Neuronal stem cell (in vitro differentiated cells): Measurements from ENCODE around the gene VTCN1.
"Not testable (repeated sequence)": the region's sequence is repeated elsewhere in the genome, so short reads cannot be mapped to it uniquely, and the experiment has no call there.

ENCODE experiments used
- DNase-seq: peaks from one replicate; pipeline ENCODE4 v3.0.0-alpha.2; 2013; ENCODE audit warnings: low spot score
- H2AFZ ChIP-seq: one replicate; pipeline ENCODE4 v1.6.1; 2013; ENCODE audit warnings: mild to moderate bottlenecking, low read length, inconsistent platforms
- H2AK5ac ChIP-seq: 2 replicates; pipeline ENCODE4 v1.6.1; 2013; ENCODE audit warnings: low read depth, mild to moderate bottlenecking, inconsistent platforms, low read length, moderate library complexity, mixed read lengths
- H2BK120ac ChIP-seq: 2 replicates; pipeline ENCODE4 v1.6.1; 2013; ENCODE audit warnings: low read depth, mild to moderate bottlenecking, inconsistent platforms, low read length, moderate library complexity, mixed read lengths
- H2BK12ac ChIP-seq: one replicate; pipeline ENCODE4 v1.6.1; 2013; ENCODE audit warnings: low read length, inconsistent platforms
- H2BK15ac ChIP-seq: 2 replicates; pipeline ENCODE4 v1.6.1; 2013; ENCODE audit warnings: mild to moderate bottlenecking, low read length, inconsistent platforms, mixed read lengths
- H2BK5ac ChIP-seq: one replicate; pipeline ENCODE4 v1.6.1; 2013; ENCODE audit warnings: inconsistent platforms, mild to moderate bottlenecking, low read length, moderate library complexity
- H3K14ac ChIP-seq: one replicate; pipeline ENCODE4 v1.6.1; 2013; ENCODE audit warnings: low read length, inconsistent platforms
- H3K18ac ChIP-seq: 2 replicates; pipeline ENCODE4 v1.6.1; 2013; ENCODE audit warnings: low read length, inconsistent platforms
- H3K23ac ChIP-seq: 2 replicates; pipeline ENCODE4 v1.6.1; 2013; ENCODE audit warnings: low read depth, mild to moderate bottlenecking, mixed read lengths, low read length, inconsistent platforms; ENCODE audit not compliant: poor library complexity
- H3K27ac ChIP-seq: replicated peaks from 3 replicates; pipeline ENCODE4 v1.5.1; 2013; ENCODE audit warnings: low read length, inconsistent platforms
- H3K27me3 ChIP-seq, 3 experiments: 2 replicates each; pipeline ENCODE4 v1.6.1; 2013; ENCODE audit warnings: low read length in 3 of 3, mild to moderate bottlenecking in 2 of 3, inconsistent platforms in 1 of 3, low read depth in 1 of 3, mixed read lengths in 1 of 3, moderate library complexity in 1 of 3; ENCODE audit not compliant: control insufficient read depth in 3 of 3, insufficient read depth in 3 of 3
- H3K36me3 ChIP-seq, 2 donors: replicated peaks in 1 of 2; 2 replicates each; pipeline ENCODE4 v1.6.1; 2013; ENCODE audit warnings: low read length in 2 of 2; ENCODE audit not compliant: control insufficient read depth in 2 of 2, insufficient read depth in 2 of 2
- H3K4ac ChIP-seq: 2 replicates; pipeline ENCODE4 v1.6.1; 2013; ENCODE audit warnings: inconsistent platforms, mild to moderate bottlenecking, low read length, moderate library complexity
- H3K4me1 ChIP-seq, 2 donors: 1 replicate in 1 of 2; 2 replicates in 1 of 2; pipeline ENCODE4 v1.6.1; 2013; ENCODE audit warnings: low read length in 2 of 2, low read depth in 1 of 2; ENCODE audit not compliant: control insufficient read depth in 2 of 2, insufficient read depth in 1 of 2
- H3K4me2 ChIP-seq: one replicate; pipeline ENCODE4 v1.6.1; 2013; ENCODE audit warnings: mild to moderate bottlenecking, low read length, inconsistent platforms; ENCODE audit not compliant: insufficient read depth, poor library complexity, severe bottlenecking
- H3K4me3 ChIP-seq, 2 donors: 2 replicates each; pipeline ENCODE4 v1.5.1; 2013; ENCODE audit warnings: low read length in 2 of 2, mild to moderate bottlenecking in 2 of 2, inconsistent platforms in 1 of 2, moderate library complexity in 1 of 2
- H3K79me1 ChIP-seq: one replicate; pipeline ENCODE4 v1.6.1; 2013; ENCODE audit warnings: low read depth, mild to moderate bottlenecking, inconsistent platforms, low read length, moderate library complexity
- H3K9ac ChIP-seq: one replicate; pipeline ENCODE4 v1.6.1; 2013; ENCODE audit warnings: mild to moderate bottlenecking, low read depth, low read length, inconsistent platforms; ENCODE audit not compliant: poor library complexity
- H3K9me3 ChIP-seq, 2 donors: replicated peaks in 1 of 2; 2 replicates each; pipeline versions ENCODE3 to v1.6.1; 2013; ENCODE audit warnings: low read length in 2 of 2, mild to moderate bottlenecking in 2 of 2, inconsistent platforms in 1 of 2, low read depth in 1 of 2, mixed read lengths in 1 of 2, moderate library complexity in 1 of 2; ENCODE audit not compliant: control insufficient read depth in 2 of 2, insufficient read depth in 1 of 2
- H4K8ac ChIP-seq: one replicate; pipeline ENCODE4 v1.6.1; 2013; ENCODE audit warnings: low read depth, mild to moderate bottlenecking, inconsistent platforms, low read length, moderate library complexity
- H4K91ac ChIP-seq: one replicate; pipeline ENCODE4 v1.6.1; 2013; ENCODE audit warnings: low read length, low read depth, mild to moderate bottlenecking, inconsistent platforms; ENCODE audit not compliant: poor library complexity
- WGBS, 2 donors: extraction: QIAGEN DNeasy Blood & Tissue Kit; methylation state at CpG; one replicate each; pipeline ENCODE4 v1.1.7; 2013; ENCODE audit warnings: missing lambda C conversion rate in 2 of 2, mixed read lengths in 1 of 2; ENCODE audit not compliant: insufficient read length in 2 of 2, insufficient replicate concordance in 1 of 2; ENCODE audit errors: extremely low coverage in 2 of 2; 5-methylcytosine and 5-hydroxymethylcytosine counted together

Gene VTCN1

GRCh38 chr1:117121589-117122329 lies 89.0 kb downstream of the VTCN1 start, which contains the start of gene TRIM45:
Gene TRIM45, minus strand, starts transcription at chr1:117121749. Its CDS starts 548 bp downstream, at chr1:117121201.
- Histone ChIP-seq H3K4me1 (peaks cover 6 to 11% of the 10 kb centered on the region in 2 donors), H3K23ac (peak within 1 kb of the TSS; percentile 52)
- no CpG with 5 or more reads among the region's 71 CpGs for WGBS, 2 donors

DNA sequence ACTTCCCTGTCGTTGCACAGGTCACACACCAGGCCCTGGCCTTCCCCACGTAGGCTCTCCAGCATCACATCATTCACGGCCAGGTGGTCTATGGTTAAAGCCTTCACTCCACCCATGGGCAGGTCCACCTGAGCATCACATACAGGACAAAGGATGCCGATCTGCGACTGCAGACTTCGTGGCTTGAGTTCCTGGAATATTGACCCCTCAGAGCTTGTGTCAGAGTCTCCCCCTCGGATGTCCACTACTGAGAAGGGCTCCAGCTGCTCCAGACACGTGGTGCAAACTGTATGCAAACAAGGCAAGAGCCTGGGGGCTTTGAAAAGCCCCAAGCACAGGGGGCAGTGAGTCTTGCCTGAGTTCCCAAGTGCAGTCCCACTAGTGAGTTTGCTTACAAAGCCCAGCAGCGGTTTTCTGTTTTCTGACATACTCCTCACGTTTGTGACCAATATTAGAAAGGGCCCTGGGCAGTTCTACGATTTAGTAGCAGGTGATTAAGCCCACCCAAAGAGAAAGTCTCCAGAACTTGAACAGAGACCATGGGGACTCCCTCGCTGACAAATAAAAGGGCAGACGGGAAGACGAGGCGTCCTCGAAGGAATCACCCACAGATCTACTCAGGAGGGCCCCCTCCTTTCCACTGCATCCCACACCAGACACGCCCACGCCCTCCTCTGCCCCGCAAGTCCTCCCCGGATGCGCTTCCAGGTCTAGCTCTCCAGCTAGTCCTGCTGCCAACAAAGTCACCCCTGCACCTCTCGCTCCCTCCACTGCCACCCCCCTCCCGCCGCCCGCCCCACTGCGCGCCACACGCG lies 89.7 kb downstream of the VTCN1 start:
- Histone ChIP-seq H3K9ac (peak overlapping the region; percentile 95), H3K23ac (peak overlapping the region; percentile 52), H4K91ac (no peak overlapping the region), H2BK12ac (no peak overlapping the region), H2BK15ac (no peak overlapping the region), H3K79me1 (no peaks in the 10 kb centered on the region), H3K4ac (no peak overlapping the region), H3K36me3 (peaks cover 12 to 30% of the 10 kb centered on the region in 2 donors), H3K4me2 (peak overlapping the region; percentile 66), H4K8ac (no peak overlapping the region), H2BK5ac (no peak overlapping the region), H2AK5ac (no peak overlapping the region), H3K9me3 (no peaks in the 10 kb centered on the region), H3K4me3 (peak overlapping the region; percentile 83 to 92), H2AFZ (peak overlapping the region; percentile 98), H3K27ac (peak overlapping the region; percentile 97), H2BK120ac (no peak overlapping the region), H3K4me1 (peaks cover 6 to 11% of the 10 kb centered on the region in 2 donors), H3K18ac (peak overlapping the region; percentile 40), H3K27me3 (no peaks in the 10 kb centered on the region), H3K14ac (no peak overlapping the region)
- WGBS, 2 donors = no CpG with 5 or more reads among the region's 29 CpGs
- no peak for DNase-seq

More at GRCh38 chr1:117121589-117122329, 89.0 kb downstream of the VTCN1 start, which contains the start of gene TRIM45:
- peak within 1 kb of the TSS; percentile 7 for H3K4ac ChIP-seq
- no peak within 1 kb of the TSS for H2BK120ac ChIP-seq
- H4K8ac ChIP-seq = no peak within 1 kb of the TSS
- peak within 1 kb of the TSS; percentile 45 for H2BK15ac ChIP-seq
- H3K9me3 ChIP-seq = no peaks in the 10 kb centered on the region
- peaks cover 8 to 22% of the 10 kb centered on the region in 2 donors for H3K36me3 ChIP-seq
- H2BK5ac ChIP-seq = peak within 1 kb of the TSS; percentile 84
- H3K4me2 ChIP-seq = peak within 1 kb of the TSS; percentile 84
- DNase-seq = peak; percentile 96
- peak within 1 kb of the TSS; percentile 98 for H2AFZ ChIP-seq
- no peaks in the 10 kb centered on the region for H3K79me1 ChIP-seq
- peak within 1 kb of the TSS; percentile 95 for H3K9ac ChIP-seq
- H3K27ac ChIP-seq = peak within 1 kb of the TSS; percentile 97
- H3K14ac ChIP-seq = peak within 1 kb of the TSS; percentile 42
- no peak within 1 kb of the TSS for H2BK12ac ChIP-seq
- no peak within 1 kb of the TSS for H2AK5ac ChIP-seq
- H4K91ac ChIP-seq = peak within 1 kb of the TSS; percentile 50
- peak within 1 kb of the TSS; percentile 98 for H3K18ac ChIP-seq
- H3K4me3 ChIP-seq = peak within 1 kb of the TSS; percentile 83 to 92
- no peaks in the 10 kb centered on the region for H3K27me3 ChIP-seq

DNA sequence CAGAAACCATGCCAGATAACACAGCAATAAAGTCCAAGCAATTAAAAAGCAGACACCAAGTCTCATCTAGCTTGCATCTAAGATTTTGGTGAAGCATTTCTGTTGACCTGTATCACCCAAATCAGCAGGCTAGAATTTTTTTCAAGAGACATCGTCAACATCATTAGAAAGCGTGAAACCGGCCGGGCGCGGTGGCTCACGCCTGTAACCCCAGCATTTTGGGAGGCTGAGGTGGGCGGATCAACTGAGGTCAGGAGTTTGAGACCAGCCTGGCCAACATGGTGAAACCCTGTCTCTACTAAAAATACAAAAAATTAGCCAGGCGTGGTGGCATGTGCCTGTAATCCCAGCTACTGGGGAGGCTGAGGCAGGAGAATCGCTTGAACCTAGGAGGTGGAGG lies 91.6 kb downstream of the VTCN1 start:
- H3K9me3 ChIP-seq, H2BK120ac ChIP-seq, H3K4me3 ChIP-seq, H3K14ac ChIP-seq, H3K27me3 ChIP-seq, H2BK15ac ChIP-seq, H4K91ac ChIP-seq, H2AFZ ChIP-seq, H3K4me2 ChIP-seq, H3K27ac ChIP-seq, H3K4ac ChIP-seq, H4K8ac ChIP-seq, H3K23ac ChIP-seq, H2AK5ac ChIP-seq, H3K79me1 ChIP-seq, H3K9ac ChIP-seq, DNase-seq, H2BK12ac ChIP-seq, H3K18ac ChIP-seq, H2BK5ac ChIP-seq: not testable (repeated sequence)
- WGBS, 2 donors = no CpG with 5 or more reads among the region's 10 CpGs
- H3K4me1 ChIP-seq = peaks cover 6 to 11% of the 10 kb centered on the region in 2 donors
- H3K36me3 ChIP-seq = peaks cover 18 to 48% of the 10 kb centered on the region in 2 donors

DNA sequence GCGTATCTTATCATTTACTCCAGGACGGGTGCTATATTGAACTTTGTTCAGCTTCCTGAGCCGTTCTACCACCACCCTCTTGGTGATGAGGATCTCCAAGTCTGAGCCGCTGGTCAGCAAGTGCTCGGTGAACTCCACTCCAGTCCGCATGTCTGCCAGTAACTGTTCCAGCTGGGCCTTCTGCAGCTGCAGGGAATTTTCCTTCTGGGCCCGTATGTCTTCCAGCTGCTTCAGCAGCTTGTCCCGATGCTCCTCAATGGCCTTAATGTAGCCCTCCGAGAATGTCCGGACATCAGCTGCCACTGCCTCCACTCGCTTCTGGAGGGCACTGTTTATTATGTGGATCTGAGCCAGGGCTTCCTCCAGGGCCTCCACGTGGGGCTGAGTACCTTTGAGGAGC lies 92.6 kb downstream of the VTCN1 start:
- Histone ChIP-seq H3K36me3 (peaks cover 23 to 58% of the 10 kb centered on the region in 2 donors), H4K91ac (no peak overlapping the region), H3K18ac (no peak overlapping the region), H2BK5ac (no peak overlapping the region), H2BK120ac (no peak overlapping the region), H3K14ac (no peak overlapping the region), H3K4ac (no peak overlapping the region), H3K4me1 (peaks cover 9 to 11% of the 10 kb centered on the region in 2 donors), H3K9me3 (no peaks in the 10 kb centered on the region), H2AK5ac (no peak overlapping the region), H3K79me1 (no peaks in the 10 kb centered on the region), H2BK12ac (no peak overlapping the region), H3K23ac (peak overlapping the region; percentile 45), H3K9ac (no peak overlapping the region), H3K4me3 (no peak overlapping the region), H3K4me2 (no peak overlapping the region), H4K8ac (no peak overlapping the region), H3K27ac (no peak overlapping the region), H3K27me3 (no peaks in the 10 kb centered on the region), H2BK15ac (no peak overlapping the region), H2AFZ (no peak overlapping the region)
- no peak for DNase-seq
- whole genome bisulfite sequencing, 2 donors = no CpG with 5 or more reads among the region's 12 CpGs
